HCT116 (cell line): ENCODE results near the gene DDX10. TPM values are rescaled to one million over a fixed set of nuclear protein-coding genes. Genes with fewer than 3 reads are reported as not detected.

Experiments used
- ATAC-seq: fragments of 200-7000 bp; cut with Tn5 transposase; 2 replicates; pipeline ENCODE4 v1.9.1; 2020; ENCODE audit warnings: mild to moderate bottlenecking, moderate library complexity
- BruUV-seq: library from RNA; stranded (reverse); fragments of 400-500 nt; replicated peaks from 2 replicates; lab custom pipeline; 2021; lab: Mats Ljungman, UMichigan
- CTCF ChIA-PET: fragments of 300-600 bp; sonication (Branson Sonifier 250); formaldehyde crosslinking; loops from one replicate; lab custom pipeline; 2021; ENCODE audit warnings: antibody characterized with exemption; lab: Charles Lee
- POLR2A ChIA-PET: fragments of 300-600, 350-600 bp; sonication (Branson Sonifier 250); formaldehyde crosslinking; loops from one replicate; lab custom pipeline; 2021; ENCODE audit warnings: antibody characterized with exemption; lab: Charles Lee
- RAD21 ChIA-PET, 2 experiments: fragments of 300-600 bp; sonication (Branson Sonifier 250); formaldehyde crosslinking; loops; one replicate each; lab custom pipeline; 2023; ENCODE audit warnings: low total read pairs in 2 of 2; ENCODE audit not compliant: uncharacterized antibody in 2 of 2, unreplicated experiment in 2 of 2, low non-redundant PET in 1 of 2; lab: Charles Lee
- DNase-seq: peaks from one replicate; pipeline ENCODE4 v3.0.0-alpha.2; 2010; ENCODE audit warnings: low read depth, low spot score
- H2AFZ ChIP-seq: fragments of 200-600 bp; shearing (Covaris generic), sonication (generic); 2 replicates; pipeline ENCODE4 v1.6.1; 2017; ENCODE audit warnings: low read depth, mixed run types, mixed read lengths, antibody characterized with exemption, low read length; ENCODE audit not compliant: poor library complexity, severe bottlenecking
- H3K27ac ChIP-seq: 2 replicates; pipeline ENCODE4 v1.5.1; 2012; ENCODE audit warnings: low read depth, low read length
- H3K27me3 ChIP-seq: fragments of 200-600 bp; sonication (generic); 2 replicates; pipeline ENCODE4 v1.6.1; 2016; ENCODE audit warnings: mixed run types, low read length, mixed read lengths; ENCODE audit not compliant: insufficient read depth
- H3K36me3 ChIP-seq, 2 experiments: fragments of 200-500 bp in 1 of 2; fragments of 200-600 bp in 1 of 2; sonication (Bioruptor generic) in 1 of 2; sonication (generic) in 1 of 2; 2 replicates each; pipeline versions ENCODE4 v1.5.1 to v1.6.1; 2014 to 2016; ENCODE audit warnings: low read length in 2 of 2, inconsistent platforms in 1 of 2, mixed read lengths in 1 of 2, mixed run types in 1 of 2; ENCODE audit not compliant: insufficient read depth in 2 of 2, control insufficient read depth in 1 of 2
- H3K4me1 ChIP-seq, 2 experiments: fragments of 200-600 bp in 1 of 2; sonication (generic) in 1 of 2; 2 replicates each; pipeline versions ENCODE4 v1.5.1 to v1.6.1; 2012 to 2017; ENCODE audit warnings: low read length in 2 of 2, inconsistent platforms in 1 of 2, mild to moderate bottlenecking in 1 of 2, mixed read lengths in 1 of 2, mixed run types in 1 of 2, moderate library complexity in 1 of 2; ENCODE audit not compliant: insufficient read depth in 2 of 2, control insufficient read depth in 1 of 2
- H3K4me2 ChIP-seq: fragments of 200-600 bp; sonication (generic); 2 replicates; pipeline ENCODE4 v1.6.1; 2017; ENCODE audit warnings: mixed run types, low read length, mixed read lengths
- H3K4me3 ChIP-seq, 2 experiments: fragments of 200-600 bp in 1 of 2; sonication (generic) in 1 of 2; replicated peaks in 1 of 2; 2 replicates each; pipeline ENCODE4 v1.5.1; 2011 to 2016; ENCODE audit warnings: low read length in 2 of 2, control low read depth in 1 of 2, low read depth in 1 of 2, mild to moderate bottlenecking in 1 of 2, mixed read lengths in 1 of 2, mixed run types in 1 of 2
- H3K79me2 ChIP-seq: fragments of 200-600 bp; sonication (generic); 2 replicates; pipeline ENCODE4 v1.6.1; 2017; ENCODE audit warnings: mild to moderate bottlenecking, mixed run types, low read length, moderate library complexity, mixed read lengths; ENCODE audit not compliant: insufficient read depth
- H3K9ac ChIP-seq: fragments of 200-600 bp; sonication (generic); 2 replicates; pipeline ENCODE4 v1.6.1; 2016; ENCODE audit warnings: low read length, mixed read lengths
- H3K9me2 ChIP-seq: fragments of 200-600 bp; sonication (generic), shearing (Covaris generic); 2 replicates; pipeline ENCODE4 v1.6.1; 2017; ENCODE audit warnings: mixed run types, mild to moderate bottlenecking, moderate library complexity; ENCODE audit not compliant: insufficient read depth
- H3K9me3 ChIP-seq, 2 experiments: fragments of 200-500 bp in 1 of 2; fragments of 200-600 bp in 1 of 2; sonication (Bioruptor generic) in 1 of 2; sonication (generic) in 1 of 2; 2 replicates each; pipeline ENCODE4 v1.6.1; 2014 to 2017; ENCODE audit warnings: low read length in 2 of 2, mixed read lengths in 2 of 2, inconsistent platforms in 1 of 2, low read depth in 1 of 2, mild to moderate bottlenecking in 1 of 2, mixed run types in 1 of 2, moderate library complexity in 1 of 2; ENCODE audit not compliant: control insufficient read depth in 1 of 2, insufficient read depth in 1 of 2
- H4K20me1 ChIP-seq: fragments of 200-600 bp; sonication (generic), shearing (Covaris generic); 2 replicates; pipeline ENCODE4 v1.6.1; 2017; ENCODE audit warnings: mixed run types, mild to moderate bottlenecking, moderate library complexity; ENCODE audit not compliant: insufficient read depth
- CBX3 ChIP-seq: IDR thresholded peaks from 2 replicates; pipeline ENCODE4 v1.6.1; 2012; ENCODE audit warnings: low read depth
- EGR1 ChIP-seq: IDR thresholded peaks from 2 replicates; pipeline ENCODE4 v1.6.1; 2012; ENCODE audit warnings: low read depth
- ELF1 ChIP-seq: IDR thresholded peaks from 2 replicates; pipeline ENCODE4 v1.6.1; 2012; ENCODE audit warnings: low read depth, borderline replicate concordance
- EZH2phosphoT487 ChIP-seq: fragments of 200-600 bp; IDR thresholded peaks from 2 replicates; pipeline ENCODE4 v1.6.1; 2018; ENCODE audit warnings: antibody characterized with exemption, borderline replicate concordance
- JUND ChIP-seq: IDR thresholded peaks from 2 replicates; pipeline ENCODE4 v1.6.1; 2012
- RAD21 ChIP-seq: IDR thresholded peaks from 2 replicates; pipeline ENCODE4 v1.6.1; 2012; ENCODE audit warnings: low read depth, mild to moderate bottlenecking
- SIN3A ChIP-seq: IDR thresholded peaks from 2 replicates; pipeline ENCODE4 v1.6.1; 2012; ENCODE audit warnings: low read depth
- SRF ChIP-seq: IDR thresholded peaks from 2 replicates; pipeline ENCODE4 v1.6.1; 2012; ENCODE audit warnings: low read depth
- TCF7L2 ChIP-seq: IDR thresholded peaks from 2 replicates; pipeline ENCODE4 v1.7.0; 2011; ENCODE audit warnings: borderline replicate concordance, inconsistent platforms; ENCODE audit not compliant: insufficient read depth, insufficient read length; ENCODE audit errors: extremely low read depth
- ZBTB33 ChIP-seq: IDR thresholded peaks from 2 replicates; pipeline ENCODE4 v1.6.1; 2011; ENCODE audit warnings: mild to moderate bottlenecking, low read length, moderate library complexity; ENCODE audit not compliant: insufficient replicate concordance; ENCODE audit errors: extremely low read depth
- ZFX ChIP-seq: fragments of 450-650 bp; IDR thresholded peaks from 2 replicates; pipeline ENCODE4 v1.6.1; 2017
- ZNF274 ChIP-seq: fragments of 200-500 bp; sonication (Bioruptor generic); IDR thresholded peaks from 2 replicates; pipeline ENCODE4 v1.6.1; 2014; ENCODE audit warnings: mild to moderate bottlenecking, low read depth, low read length, inconsistent platforms
- intact Hi-C: fragments of 100-400 bp; cut with micrococcal nuclease; formaldehyde crosslinking; loops from 2 replicates; pipeline ENCODE4 v1.10.0; 2022
- total RNA-seq: library from RNA; stranded (reverse); gene quantifications from one replicate; pipeline ENCODE4 v1.2.1, GENCODE V29; 2021; ENCODE audit not compliant: unreplicated experiment
- TF ChIP-seq, protein P1 (sequence below), 3 experiments: fragments of 200-600 bp in 1 of 3; sonication (generic) in 1 of 3; IDR thresholded peaks in 2 of 3; conservative IDR thresholded peaks in 1 of 3; 2 replicates each; pipeline ENCODE4 v1.5.1; 2012 to 2017; ENCODE audit warnings: low read depth in 2 of 3, low read length in 2 of 3, antibody characterized with exemption in 1 of 3, borderline replicate concordance in 1 of 3, control low read depth in 1 of 3, mild to moderate bottlenecking in 1 of 3, mixed read lengths in 1 of 3, mixed run types in 1 of 3, moderate library complexity in 1 of 3; ENCODE audit not compliant: insufficient read depth in 1 of 3

Gene DDX10
- total RNA-seq, 1 experiment from 2014 or later = 66.5 TPM

- peaks cover 3% of the 10 kb centered on the region; the same call in 1 of the 2 replicates for H4K20me1 ChIP-seq
- ChIA-PET RAD21 (no interaction called here), CTCF (interaction anchor here (2.4 kb wide), 1 partner anchor 84 kb away, joined by 9 read pairs; no protein-coding TSS in a partner anchor), POLR2A (no interaction called here)
- no peak overlapping the region for H3K9ac ChIP-seq
- no peaks in the 10 kb centered on the region for H3K9me3 ChIP-seq
- peaks cover 81% of the 10 kb centered on the region for H3K79me2 ChIP-seq
- ATAC-seq (no peak), DNase-seq (no peak)
- no TSS peak for BruUV-seq
- TF ChIP-seq TCF7L2 (no peak), SIN3A (no peak), EGR1 (no peak), JUND (no peak), ZNF274 (no peak), RAD21 (no peak), EZH2phosphoT487 (no peak), ELF1 (no peak), CBX3 (no peak), ZBTB33 (no peak), ZFX (no peak), SRF (no peak)
- TF ChIP-seq, protein P1, sequence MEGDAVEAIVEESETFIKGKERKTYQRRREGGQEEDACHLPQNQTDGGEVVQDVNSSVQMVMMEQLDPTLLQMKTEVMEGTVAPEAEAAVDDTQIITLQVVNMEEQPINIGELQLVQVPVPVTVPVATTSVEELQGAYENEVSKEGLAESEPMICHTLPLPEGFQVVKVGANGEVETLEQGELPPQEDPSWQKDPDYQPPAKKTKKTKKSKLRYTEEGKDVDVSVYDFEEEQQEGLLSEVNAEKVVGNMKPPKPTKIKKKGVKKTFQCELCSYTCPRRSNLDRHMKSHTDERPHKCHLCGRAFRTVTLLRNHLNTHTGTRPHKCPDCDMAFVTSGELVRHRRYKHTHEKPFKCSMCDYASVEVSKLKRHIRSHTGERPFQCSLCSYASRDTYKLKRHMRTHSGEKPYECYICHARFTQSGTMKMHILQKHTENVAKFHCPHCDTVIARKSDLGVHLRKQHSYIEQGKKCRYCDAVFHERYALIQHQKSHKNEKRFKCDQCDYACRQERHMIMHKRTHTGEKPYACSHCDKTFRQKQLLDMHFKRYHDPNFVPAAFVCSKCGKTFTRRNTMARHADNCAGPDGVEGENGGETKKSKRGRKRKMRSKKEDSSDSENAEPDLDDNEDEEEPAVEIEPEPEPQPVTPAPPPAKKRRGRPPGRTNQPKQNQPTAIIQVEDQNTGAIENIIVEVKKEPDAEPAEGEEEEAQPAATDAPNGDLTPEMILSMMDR (IDR thresholded peaks at IDR 0.05 in 2 of 3, conservative IDR thresholded peaks at IDR 0.05 in 1 of 3; ENCODE audit: borderline replicate concordance in 1 of 3, insufficient read depth in 1 of 3, low read depth in 2 of 3, low read length in 2 of 3) = no peak
- no peaks in the 10 kb centered on the region for H3K36me3 ChIP-seq
- intact Hi-C loops = no loop called here
- H3K4me1 ChIP-seq = peaks cover 27 to 30% of the 10 kb centered on the region in 2 experiments
- no peaks in the 10 kb centered on the region for H3K27me3 ChIP-seq
- H2AFZ ChIP-seq = no peak overlapping the region
- no peak overlapping the region for H3K27ac ChIP-seq
- no peak overlapping the region for H3K4me3 ChIP-seq
- H3K4me2 ChIP-seq = peak overlapping the region; percentile 13
- no peaks in the 10 kb centered on the region for H3K9me2 ChIP-seq
Observed at GRCh38 chr11:108786281-108786990, 121.6 kb downstream of the DDX10 start.
